HG03097 (cell line): ENCODE results near the gene HSPBAP1.
"Not testable (repeated sequence)": the region's sequence is repeated elsewhere in the genome, so short reads cannot be mapped to it uniquely, and the experiment has no call there.

Experiments used
- ATAC-seq: cut with Tn5 transposase; IDR thresholded peaks from one replicate; pipeline ENCODE4 v1.9.1; 2021; ENCODE audit not compliant: unreplicated experiment, low FRiP score

HSPBAP1 gene

DNA sequence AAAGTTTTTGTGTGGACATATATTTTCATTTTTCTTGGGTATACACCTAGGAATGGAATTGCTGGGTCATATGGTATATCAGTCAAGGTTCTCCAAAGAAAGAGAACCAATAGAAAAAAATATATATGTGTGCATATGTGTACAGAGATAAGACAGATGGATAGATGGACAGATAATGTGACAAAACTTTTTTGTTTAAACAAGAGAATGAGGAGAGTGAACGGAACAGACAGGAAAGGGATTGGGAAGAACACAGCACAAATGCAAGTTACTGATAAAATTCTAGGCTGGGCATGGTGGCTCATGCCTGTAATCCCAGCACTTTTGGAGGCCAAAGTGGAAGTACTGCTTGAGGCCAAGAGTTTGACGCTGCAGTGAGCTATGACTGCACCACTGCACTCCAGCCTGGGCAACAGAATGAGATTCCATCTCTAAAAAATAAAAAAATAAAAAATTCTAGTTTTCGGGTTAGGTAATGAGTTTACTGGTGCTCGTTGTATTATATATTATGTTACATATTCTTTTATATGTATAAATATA, 50.0 kb downstream of the HSPBAP1 start:
- no peak for ATAC-seq

DNA sequence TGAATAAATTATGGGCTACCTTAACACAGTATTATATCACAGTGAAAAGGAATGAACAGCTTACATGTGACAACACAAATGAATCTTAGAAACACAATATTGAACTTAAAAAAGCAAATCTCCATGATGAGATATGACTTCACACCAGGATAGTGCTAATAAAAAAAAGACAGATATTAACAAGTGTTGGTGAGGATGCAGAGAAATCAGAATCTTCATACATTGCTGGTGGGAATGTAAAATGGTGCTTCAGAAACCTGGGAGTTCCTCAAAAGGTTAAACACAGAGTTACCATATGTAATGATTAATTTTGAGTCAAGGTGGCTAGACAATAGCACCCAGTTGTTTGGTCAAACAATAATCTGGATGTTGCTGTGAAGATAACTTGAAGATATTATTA, 51.4 kb downstream of the HSPBAP1 start:
- ATAC-seq, result no peak

DNA sequence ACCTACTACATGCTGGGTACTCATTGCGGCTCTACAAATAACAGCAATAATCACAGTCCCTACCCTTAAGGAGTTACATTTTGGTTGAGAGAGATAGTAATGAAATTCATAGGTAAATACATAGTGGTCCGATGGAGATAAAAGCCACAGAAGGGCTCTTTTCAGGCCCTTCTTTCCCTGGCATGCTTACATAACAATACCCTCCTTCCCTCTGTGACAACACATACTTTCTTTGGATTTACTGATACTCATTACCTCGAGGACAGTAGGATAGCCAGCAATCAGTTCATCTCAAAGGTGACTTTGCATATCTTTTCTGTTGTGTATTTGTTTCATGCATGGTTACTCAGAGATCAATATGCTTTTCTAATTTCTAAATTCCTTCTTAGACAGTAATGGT, 54.5 kb downstream of the HSPBAP1 start:
- ATAC-seq, result no peak

DNA sequence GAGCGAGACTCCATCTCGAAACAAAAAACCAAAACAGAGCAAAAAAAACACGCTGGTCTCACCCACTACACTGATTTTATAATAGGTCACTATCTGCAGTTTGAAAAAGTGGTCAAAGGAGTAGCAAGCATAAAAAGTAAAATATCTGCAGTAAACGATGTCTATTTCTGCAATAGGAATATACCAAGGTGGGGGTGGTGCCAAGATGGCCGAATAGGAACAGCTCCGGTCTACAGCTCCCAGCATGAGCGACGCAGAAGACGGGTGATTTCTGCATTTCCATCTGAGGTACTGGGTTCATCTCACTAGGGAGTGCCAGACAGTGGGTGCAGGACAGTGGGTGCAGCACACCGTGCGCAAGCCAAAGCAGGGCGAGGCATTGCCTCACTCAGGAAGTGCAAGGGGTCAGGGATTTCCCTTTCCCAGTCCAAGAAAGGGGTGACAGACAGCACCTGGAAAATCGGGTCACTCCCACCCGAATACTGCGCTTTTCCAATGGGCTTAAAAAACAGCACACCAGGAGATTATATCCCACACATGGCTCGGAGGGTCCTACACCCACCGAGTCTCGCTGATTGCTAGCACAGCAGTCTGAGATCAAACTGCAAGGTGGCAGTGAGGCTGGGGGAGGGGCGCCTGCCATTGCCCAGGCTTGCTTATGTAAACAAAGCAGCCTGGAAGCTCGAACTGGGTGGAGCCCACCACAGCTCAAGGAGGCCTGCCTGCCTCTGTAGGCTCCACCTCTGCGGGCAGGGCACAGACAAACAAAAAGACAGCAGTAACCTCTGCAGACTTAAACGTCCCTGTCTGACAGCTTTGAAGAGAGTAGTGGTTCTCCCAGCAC, 60.7 kb downstream of the HSPBAP1 start:
- ATAC-seq, result not testable (repeated sequence)

DNA sequence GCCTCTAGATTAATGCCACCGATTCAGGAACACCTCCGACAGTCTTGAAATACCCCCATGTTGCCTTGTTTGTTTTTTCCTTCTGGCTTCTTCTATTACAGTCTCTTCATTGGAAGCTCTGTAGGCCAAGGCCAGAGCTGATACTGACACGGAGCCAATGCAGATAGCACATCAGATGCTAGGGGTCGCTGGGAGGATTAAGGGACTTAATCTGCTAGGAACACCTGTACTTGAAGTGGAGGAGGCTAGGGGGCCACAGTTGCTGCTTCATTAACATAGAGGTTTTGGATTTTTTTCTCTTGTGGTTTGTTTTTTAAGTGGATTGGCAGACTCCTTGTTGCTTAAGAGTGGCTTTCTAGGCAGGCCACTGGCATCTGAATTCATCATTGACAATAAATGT, 63.4 kb downstream of the HSPBAP1 start:
- ATAC-seq, result no peak

DNA sequence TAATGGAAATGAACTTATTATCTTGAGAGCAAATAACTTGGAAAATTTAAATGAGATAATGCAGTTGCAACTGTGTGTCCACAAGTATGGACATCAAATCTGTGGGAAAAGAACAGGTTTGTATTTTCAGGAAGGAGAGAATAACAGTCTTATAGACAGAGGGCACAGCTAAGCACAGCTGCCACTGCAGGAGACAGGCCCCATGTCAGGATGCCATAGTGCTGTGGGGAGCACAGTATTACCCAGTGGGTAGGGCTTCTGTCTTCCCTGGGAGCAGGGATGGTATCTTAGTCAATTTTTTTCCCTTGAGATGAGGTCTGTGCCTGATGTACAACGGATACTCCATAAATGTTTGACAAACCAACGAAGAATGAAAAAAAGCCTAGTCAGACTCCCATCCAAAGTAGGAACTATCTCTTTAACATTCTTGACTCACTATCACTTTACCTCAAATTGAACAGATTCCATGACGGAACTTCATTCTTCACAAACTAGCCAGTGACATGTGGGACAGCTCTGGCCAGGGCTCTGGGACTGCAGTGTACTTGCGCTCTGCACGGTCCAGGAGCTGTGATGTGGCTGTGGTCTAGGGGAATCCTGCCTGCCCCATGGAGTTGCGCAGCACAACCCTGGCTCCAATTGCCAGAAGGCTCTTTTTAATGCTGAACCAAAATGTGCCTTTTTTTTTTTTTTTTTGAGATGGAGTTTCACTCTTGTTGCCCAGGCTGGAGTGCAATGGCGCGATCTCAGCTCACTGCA, 64.7 kb downstream of the HSPBAP1 start:
- ATAC-seq, result no peak

DNA sequence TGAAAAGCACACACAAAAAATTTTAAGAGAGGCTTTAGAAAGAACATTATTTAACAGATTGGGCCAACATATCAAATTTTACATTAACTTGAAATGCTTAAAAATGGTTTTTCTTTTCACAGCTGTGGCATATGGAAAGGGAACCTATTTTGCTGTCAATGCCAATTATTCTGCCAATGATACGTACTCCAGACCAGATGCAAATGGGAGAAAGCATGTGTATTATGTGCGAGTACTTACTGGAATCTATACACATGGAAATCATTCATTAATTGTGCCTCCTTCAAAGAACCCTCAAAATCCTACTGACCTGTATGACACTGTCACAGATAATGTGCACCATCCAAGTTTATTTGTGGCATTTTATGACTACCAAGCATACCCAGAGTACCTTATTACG, 65.4 kb downstream of the HSPBAP1 start:
- no peak for ATAC-seq

DNA sequence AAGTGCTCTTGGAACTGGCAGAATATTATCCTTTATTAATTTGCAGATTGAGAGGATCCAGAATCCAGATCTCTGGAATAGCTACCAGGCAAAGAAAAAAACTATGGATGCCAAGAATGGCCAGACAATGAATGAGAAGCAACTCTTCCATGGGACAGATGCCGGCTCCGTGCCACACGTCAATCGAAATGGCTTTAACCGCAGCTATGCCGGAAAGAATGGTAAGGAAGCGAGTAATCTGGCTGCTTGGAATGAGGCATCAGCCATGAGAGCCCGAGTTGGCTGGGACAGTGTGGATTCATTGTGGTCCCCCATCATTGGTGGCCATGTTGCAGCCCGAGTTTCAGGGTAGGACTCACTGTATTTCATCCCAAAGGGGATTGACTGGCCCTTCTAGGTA, 65.9 kb downstream of the HSPBAP1 start:
- ATAC-seq, result no peak

DNA sequence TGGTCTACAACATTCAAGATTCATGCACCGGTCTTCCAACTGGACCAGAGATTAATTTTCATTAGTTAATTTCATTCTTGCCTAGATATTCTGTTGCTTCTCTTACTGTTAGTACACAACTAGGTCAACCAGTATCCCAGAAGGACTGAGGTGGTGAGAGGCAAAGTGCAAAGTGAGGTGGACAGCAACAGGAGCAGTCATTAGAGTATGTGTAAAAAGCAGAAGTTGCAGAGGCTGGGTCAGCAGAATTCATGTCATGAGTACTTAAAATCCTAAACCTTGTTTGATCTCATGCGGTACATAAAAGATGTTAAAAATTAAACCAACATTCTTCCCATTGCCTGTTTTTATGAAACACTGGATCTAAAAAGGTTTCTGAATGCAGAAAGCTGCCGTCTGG, 66.3 kb downstream of the HSPBAP1 start:
- no peak for ATAC-seq

DNA sequence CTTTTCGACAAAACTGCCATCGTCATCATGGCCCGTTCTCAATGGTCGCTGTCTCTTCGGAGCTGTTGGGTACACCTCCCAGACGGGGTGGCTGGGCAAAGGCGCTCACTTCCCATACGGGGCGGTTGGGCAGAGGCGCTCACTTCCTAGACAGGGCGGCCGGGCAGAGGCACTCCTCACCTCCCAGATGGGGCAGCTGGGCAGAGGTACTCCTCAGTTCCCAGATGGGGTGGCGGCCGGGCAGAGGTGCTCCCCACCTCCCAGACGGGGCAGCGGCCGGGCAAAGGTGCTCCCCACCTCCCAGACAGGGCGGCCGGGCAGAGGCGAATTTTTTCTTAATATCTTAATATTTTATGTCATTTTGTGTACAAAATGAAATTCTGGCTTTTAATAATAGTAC, 68.5 kb downstream of the HSPBAP1 start:
- ATAC-seq, result no peak

DNA sequence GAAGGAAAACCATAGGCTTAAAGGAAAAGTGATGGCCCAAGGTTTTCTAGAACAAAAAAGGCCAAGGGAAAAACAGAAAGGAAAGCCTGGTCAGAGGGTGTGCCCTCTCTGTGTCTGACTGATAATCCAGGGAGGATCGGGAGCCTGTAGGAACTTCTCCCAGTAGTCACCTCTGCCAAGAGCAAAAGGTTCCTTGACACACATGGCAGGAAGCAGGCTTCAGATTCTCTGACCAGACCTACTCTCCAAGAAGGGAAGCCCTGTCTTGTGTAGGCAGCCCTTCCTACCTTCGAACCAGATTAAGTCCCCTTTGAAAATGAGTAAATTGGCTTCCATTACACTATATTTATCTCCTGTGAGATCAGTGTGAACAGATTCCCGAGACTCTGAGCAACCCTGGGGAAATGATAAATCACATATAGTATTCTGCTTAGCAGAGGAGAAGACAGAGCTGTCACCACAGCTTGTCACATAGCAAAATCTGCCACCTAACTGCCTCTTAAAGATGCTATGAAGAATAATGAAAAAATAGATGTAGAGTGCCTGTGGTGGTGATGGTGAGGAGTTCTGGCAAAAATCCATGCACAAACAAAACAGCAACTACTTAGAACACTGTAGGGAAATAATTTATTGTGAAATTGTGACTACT, 74.2 kb downstream of the HSPBAP1 start:
- ATAC-seq, result no peak

DNA sequence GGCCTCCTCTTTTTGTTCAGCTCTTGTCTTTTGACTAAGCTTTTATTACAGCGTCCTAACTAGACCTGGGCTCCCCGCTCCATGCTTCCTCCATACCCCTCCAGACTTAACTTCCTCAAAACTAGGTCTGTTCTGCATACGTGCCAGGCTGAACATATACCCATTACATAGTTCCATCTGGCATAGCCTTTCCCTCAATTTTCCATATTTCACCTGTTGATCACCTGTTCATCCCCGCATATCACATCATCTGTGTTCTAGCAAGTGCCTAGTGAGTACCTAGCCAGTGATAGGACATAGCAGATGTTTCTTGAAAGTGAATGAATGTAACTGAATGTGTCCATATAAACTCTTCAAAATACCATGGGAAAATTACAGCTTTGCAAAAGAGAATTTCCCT, 77.0 kb downstream of the HSPBAP1 start:
- ATAC-seq, result no peak

DNA sequence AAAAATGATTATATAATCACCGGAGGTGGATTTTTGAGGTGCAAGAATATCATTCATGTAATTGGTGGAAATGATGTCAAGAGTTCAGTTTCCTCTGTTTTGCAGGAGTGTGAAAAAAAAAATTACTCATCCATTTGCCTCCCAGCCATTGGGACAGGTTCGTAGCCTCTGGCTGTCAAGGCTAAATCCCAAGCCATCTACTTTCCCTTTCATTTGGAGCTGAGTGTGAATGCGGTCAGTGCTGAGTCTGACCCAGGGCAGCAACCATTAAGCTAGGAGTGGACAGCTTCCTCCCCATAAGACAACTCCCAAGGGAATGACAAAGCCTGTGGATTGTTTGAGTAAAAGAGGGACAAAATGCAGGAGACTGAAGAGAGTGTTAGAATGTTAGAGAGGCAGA, 79.4 kb downstream of the HSPBAP1 start:
- no peak for ATAC-seq

DNA sequence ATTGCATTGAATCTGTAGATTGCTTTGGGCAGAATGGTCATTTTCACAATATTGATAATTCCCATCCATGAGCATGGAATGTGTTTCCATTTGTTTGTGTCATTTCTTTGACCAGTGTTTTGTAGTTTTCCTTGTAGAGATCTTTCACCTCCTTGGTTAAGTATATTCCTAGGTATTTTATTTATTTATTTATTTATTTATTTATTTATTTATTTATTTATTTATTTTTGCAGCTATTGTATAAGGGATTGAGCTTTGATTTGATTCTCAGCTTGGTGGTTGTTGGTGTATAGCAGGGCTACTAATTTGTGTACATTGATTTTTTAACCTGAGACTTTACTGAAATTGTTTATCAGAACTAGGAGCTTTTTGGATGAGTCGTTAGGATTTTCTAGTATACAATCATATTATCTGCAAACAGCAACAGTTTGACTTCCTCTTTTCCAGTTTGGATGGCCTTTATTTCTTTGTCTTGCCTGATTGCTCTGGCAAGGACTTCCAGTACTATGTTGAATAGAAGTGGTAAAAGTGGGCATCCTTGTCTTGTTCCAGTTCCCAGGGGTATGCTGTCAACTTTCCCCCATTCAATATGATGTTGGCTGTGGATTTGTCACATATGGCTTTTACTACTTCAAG, 82.9 kb downstream of the HSPBAP1 start:
- ATAC-seq, result not testable (repeated sequence)

DNA sequence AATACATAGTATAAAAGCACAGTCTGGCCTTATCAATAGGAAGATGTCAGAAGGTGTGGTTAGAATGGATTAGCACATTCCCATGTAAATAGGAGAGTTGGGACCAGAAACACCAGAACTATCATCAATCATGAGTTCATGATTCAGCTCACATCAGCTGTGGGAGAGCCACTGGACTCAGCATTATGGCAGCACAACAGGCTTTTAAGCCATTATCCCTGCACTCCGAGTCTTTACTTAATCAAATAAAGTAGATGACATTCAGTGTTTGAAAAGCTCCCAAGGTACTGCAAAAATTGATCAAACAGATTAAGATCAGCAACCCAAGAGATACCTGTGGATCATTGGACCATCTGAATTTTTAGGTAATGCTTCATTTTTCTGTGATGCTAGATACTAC, 88.3 kb downstream of the HSPBAP1 start:
- no peak for ATAC-seq

DNA sequence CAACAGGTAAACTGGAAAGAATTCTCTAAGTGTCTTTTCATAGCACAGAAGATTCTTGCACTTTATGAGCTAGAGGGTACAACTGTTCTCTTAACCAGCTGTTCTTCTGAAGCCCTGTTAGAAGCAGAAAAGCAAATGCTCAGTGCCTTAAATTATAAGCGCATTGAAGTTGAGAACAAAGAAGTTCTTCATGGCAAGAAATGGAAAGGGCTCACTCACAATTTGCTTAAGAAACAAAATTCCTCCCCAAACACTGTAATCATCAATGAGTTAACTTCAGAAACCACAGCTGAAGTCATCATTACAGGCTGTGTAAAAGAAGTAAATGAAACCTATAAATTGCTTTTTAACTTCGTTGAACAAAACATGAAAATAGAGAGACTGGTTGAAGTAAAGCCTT, 93.4 kb downstream of the HSPBAP1 start:
- no peak for ATAC-seq

DNA sequence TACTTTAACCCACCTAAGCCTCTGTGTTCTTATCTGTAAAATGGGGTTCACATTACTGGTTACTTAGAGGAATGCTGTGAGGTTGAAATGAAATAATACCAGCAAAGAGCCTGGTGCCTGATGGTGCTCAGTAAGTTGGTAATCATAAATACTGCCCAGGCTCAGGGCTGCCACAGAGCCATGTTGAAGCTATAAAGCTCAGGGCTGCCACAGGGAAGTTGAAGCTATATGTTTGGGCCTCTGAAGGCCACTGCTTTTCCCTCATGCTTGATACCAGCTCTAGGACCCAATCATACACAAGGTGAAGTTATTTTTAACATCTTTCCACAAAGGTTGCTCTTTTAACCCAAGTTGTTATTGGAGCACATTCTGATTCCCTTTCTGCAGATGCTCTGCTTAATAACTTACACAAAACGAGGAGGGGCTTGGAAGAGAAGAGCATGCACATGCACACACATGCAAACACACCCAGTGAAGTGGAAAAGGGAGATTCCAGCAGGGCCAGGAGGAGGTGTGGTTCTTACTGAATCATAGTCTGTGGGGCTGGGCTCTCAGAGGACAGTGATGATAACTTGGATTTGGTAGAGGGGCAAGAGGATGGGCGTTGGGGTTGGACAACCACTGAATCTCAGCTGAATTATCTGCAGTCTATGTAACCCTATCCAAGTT, 95.5 kb downstream of the HSPBAP1 start:
- ATAC-seq, result peak; percentile 45

DNA sequence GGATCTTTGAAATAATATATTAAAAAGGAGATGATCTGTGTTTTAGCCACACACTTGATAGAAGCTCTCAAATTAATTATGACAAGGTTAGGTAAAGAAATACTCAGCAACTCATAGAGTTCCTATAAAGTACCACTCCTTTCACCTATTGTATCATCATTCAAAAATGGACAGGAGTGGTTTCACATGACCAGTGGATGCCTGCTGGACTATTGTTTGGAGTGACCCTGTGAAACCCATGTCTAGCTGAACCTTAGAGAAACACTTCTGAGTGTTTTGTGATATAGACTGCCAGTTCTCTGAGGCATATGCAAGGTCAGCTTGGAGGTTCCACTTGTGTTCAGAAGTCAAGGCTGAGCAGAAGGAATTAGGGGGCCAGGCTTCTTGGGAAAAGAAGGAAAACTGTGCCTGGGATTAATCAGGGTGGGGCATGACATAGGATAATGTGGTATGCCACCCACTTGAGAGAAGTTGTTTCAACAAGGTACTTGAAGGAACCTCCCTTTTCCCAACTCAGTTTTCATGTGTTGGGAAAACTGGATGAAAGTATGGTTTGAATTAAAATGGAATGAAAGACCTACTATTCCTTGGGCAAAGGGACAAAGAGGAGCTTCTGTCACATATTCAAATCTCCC, 97.6 kb downstream of the HSPBAP1 start:
- ATAC-seq, result no peak

DNA sequence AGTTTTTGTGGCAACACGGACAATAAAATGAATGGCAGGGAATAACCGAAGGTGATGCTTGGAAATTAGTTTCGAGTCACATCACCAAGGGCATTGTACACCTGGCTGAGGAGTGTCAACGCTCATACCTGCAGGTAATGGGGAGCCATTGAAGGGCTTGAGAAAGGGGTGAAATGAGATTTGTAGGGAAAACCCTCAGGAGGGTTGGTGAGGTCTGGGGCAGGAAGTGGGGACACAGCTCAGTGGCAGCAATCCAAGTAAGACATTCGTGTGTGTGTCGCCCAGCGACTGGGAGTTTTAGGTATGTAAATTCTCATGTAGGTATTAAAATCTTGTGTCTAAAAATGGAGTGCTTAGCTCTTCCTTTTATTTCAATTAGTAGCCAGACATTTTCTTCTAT, 98.7 kb downstream of the HSPBAP1 start:
- no peak for ATAC-seq

DNA sequence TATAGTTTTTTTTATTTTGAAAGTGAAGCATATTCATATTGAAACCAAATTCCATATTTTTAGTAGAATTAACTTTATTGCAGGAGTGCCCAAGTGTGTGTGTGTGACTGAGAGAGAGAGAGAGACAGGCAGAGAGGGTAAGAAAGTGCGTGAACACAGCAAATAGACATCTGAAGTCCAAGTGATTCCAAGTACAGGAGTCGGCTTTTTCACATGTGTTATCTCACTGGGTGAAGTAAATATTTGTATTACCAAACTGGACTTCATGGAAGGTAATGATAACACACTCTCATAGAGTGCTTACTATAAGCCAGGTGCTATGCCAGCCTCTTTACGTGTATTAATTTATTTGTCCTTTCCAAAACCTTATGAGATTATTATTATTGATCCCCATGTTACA, 101.0 kb downstream of the HSPBAP1 start:
- no peak for ATAC-seq
